Activated B cell treated with CpG ODN at 0.5 μM for 24 hours (primary cell): Measurements from ENCODE around the gene STRBP. TPM values are rescaled to one million over a fixed set of nuclear protein-coding genes. Genes with fewer than 3 reads are reported as not detected.

Experiments
- ATAC-seq: fragments of 200-7000 bp; cut with Tn5 transposase; one replicate; pipeline ENCODE4 v1.10.0; 2021; ENCODE audit warnings: low read depth, mild to moderate bottlenecking, moderate library complexity
- CTCF ChIA-PET: fragments of 350-600 bp; sonication (Branson Sonifier 250); formaldehyde crosslinking; loops from one replicate; lab custom pipeline; 2021; ENCODE audit warnings: antibody characterized with exemption; lab: Charles Lee
- POLR2A ChIA-PET: fragments of 350-600 bp; sonication (Branson Sonifier 250); formaldehyde crosslinking; loops from one replicate; lab custom pipeline; 2021; ENCODE audit warnings: antibody characterized with exemption; lab: Charles Lee
- DNase-seq: peaks from one replicate; pipeline ENCODE4 v3.0.0; 2022
- H3K27ac Mint-ChIP-seq: one replicate; pipeline ENCODE4 v1.8.0; 2020; ENCODE audit warnings: mixed read lengths
- H3K27me3 Mint-ChIP-seq: one replicate; pipeline ENCODE4 v1.8.0; 2021; ENCODE audit warnings: mixed read lengths
- H3K36me3 Mint-ChIP-seq: one replicate; pipeline ENCODE4 v1.8.0; 2021; ENCODE audit warnings: low read depth, mixed read lengths
- H3K4me1 Mint-ChIP-seq: one replicate; pipeline ENCODE4 v1.8.0; 2021; ENCODE audit warnings: mixed read lengths
- H3K4me3 Mint-ChIP-seq: one replicate; pipeline ENCODE4 v1.8.0; 2020; ENCODE audit warnings: mild to moderate bottlenecking, mixed read lengths
- H3K9me3 Mint-ChIP-seq: one replicate; pipeline ENCODE4 v1.8.0; 2020; ENCODE audit warnings: mixed read lengths
- CTCF ChIP-seq: fragments of 200-600 bp; IDR thresholded peaks from one replicate; pipeline ENCODE4 v1.8.0; 2022; ENCODE audit warnings: antibody characterized with exemption, mild to moderate bottlenecking
- intact Hi-C: fragments of 100-400 bp; cut with micrococcal nuclease; formaldehyde crosslinking; loops from one replicate; pipeline ENCODE4 v1.15.1; 2024
- total RNA-seq: library from RNA; stranded (reverse); gene quantifications from 2 replicates; pipeline ENCODE4 v1.2.3, GENCODE V29; 2022

The STRBP gene
- total RNA-seq, 1 donor from 2014 or later = 127 TPM

DNA sequence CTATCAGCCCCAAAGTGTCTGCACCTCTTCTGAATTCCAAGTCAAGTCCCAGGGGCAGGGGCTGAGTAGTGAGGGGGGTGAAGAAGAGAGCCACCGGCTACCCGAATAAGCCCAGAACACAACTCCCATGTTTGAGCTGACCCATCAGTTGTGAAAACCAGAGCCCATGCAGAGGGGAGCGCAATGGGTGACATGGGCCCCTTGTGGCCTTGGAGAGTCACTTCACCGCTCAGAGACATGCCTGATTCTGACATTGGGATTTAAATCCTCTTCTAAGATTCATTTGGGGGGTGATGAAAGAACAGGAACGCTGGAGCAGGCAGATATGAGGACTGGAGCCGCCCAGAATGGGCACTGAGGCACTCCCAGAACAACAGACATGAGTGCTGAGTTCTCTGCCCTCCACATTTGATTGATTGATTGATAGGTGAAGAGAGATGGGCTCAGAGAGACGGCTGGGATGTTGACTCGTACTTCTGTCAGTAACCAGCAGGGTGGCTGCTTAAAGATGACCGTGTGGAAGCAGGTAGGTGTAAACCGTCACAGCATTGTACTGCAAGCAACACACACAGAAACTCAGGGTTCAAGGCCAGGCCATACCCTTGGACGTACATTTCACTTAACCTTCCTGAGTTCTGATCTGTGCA lies 160.6 kb downstream of the STRBP start:
- H3K4me3 Mint-ChIP-seq = no peak overlapping the region
- no peak for TF ChIP-seq CTCF
- peaks cover 88% of the 10 kb centered on the region for H3K36me3 Mint-ChIP-seq
- peak overlapping the region; percentile 65 for H3K27ac Mint-ChIP-seq
- H3K4me1 Mint-ChIP-seq = peaks cover 13% of the 10 kb centered on the region
- intact Hi-C loops = no loop called here
- no peaks in the 10 kb centered on the region for H3K9me3 Mint-ChIP-seq
- ATAC-seq (no peak), DNase-seq (no peak)
- ChIA-PET CTCF (interaction anchor here (1.9 to 6.9 kb wide), 2 partner anchors 25 to 242 kb away, joined by 4 to 62 read pairs; no protein-coding TSS in a partner anchor), POLR2A (interaction anchor here (1.0 kb wide), 1 partner anchor 10 kb away, joined by 3 read pairs; no protein-coding TSS in a partner anchor)
- H3K27me3 Mint-ChIP-seq = no peaks in the 10 kb centered on the region

DNA sequence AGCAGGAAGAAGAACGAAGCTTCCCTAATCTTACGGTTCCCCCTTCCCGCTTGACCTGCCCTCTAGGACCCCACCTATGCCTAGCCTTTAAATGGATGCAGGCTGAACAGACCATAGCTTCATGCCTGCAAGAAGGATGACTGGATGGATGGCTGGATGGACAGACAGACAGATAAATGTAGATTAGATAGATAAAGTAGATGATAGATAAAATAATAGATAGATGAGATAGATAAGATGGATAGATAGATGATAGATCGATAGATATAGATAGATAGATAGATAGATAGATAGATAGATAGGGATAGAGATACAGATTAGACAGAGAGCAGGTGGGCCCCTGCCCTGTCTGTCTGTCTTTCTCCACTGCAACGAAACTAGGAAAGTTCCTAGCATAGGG lies 162.9 kb downstream of the STRBP start:
- POLR2A ChIA-PET = no interaction called here
- intact Hi-C loops = no loop called here
- ATAC-seq (no peak), DNase-seq (no peak)
- CTCF ChIA-PET = interaction anchor here (1.9 to 6.9 kb wide), 2 partner anchors 23 to 244 kb away, joined by 4 to 62 read pairs; no protein-coding TSS in a partner anchor
- no peak for TF ChIP-seq CTCF
- no peak overlapping the region for H3K4me3 Mint-ChIP-seq
- peaks cover 9% of the 10 kb centered on the region for H3K4me1 Mint-ChIP-seq
- H3K27ac Mint-ChIP-seq = peak overlapping the region; percentile 68
- H3K9me3 Mint-ChIP-seq = no peaks in the 10 kb centered on the region
- no peaks in the 10 kb centered on the region for H3K27me3 Mint-ChIP-seq
- H3K36me3 Mint-ChIP-seq = peaks cover 87% of the 10 kb centered on the region

DNA sequence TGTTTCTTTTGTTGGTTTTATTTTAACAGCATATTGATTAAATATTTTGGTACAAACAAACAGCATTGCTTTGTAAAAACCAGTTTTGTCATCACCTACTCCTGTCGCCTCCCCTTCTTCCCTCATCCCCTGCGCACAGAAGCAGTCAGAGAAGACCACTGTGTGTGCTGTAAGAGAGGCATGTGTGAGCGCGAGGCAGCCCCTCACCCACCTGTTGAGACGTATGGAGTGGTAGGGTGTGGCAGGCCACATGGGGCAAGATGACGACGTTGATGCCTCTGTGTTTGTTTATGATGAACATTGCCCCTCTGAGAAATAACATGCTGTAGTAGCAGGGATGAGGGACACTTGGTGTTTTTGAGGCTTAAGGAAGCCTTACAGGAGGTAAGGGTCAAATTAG lies 163.6 kb downstream of the STRBP start:
- ATAC-seq (no peak), DNase-seq (no peak)
- POLR2A ChIA-PET = interaction anchor here (0.8 kb wide), 1 partner anchor 9 kb away, joined by 4 read pairs; no protein-coding TSS in a partner anchor
- TF ChIP-seq CTCF = no peak
- peaks cover 87% of the 10 kb centered on the region for H3K36me3 Mint-ChIP-seq
- H3K4me3 Mint-ChIP-seq = no peak overlapping the region
- H3K9me3 Mint-ChIP-seq = no peaks in the 10 kb centered on the region
- no peaks in the 10 kb centered on the region for H3K27me3 Mint-ChIP-seq
- peak overlapping the region; percentile 68 for H3K27ac Mint-ChIP-seq
- CTCF ChIA-PET = interaction anchor here (6.9 kb wide), 1 partner anchor 245 kb away, joined by 62 read pairs; no protein-coding TSS in a partner anchor
- H3K4me1 Mint-ChIP-seq = peaks cover 9% of the 10 kb centered on the region
- intact Hi-C loops = no loop called here

- Mint-ChIP-seq H3K27ac (peak overlapping the region; percentile 71), H3K36me3 (peaks cover 86% of the 10 kb centered on the region), H3K27me3 (no peaks in the 10 kb centered on the region), H3K4me1 (peaks cover 12% of the 10 kb centered on the region), H3K9me3 (no peaks in the 10 kb centered on the region), H3K4me3 (no peak overlapping the region)
- CTCF ChIA-PET = interaction anchor here (1.0 to 6.9 kb wide), 10 partner anchors 8 to 247 kb away, joined by 3 to 62 read pairs (median 5); no protein-coding TSS in a partner anchor
- POLR2A ChIA-PET = interaction anchor here (0.6 to 1.9 kb wide), 2 partner anchors 17 to 237 kb away, joined by 6 to 9 read pairs; no protein-coding TSS in a partner anchor
- peak; percentile 34 for ATAC-seq
- no peak for TF ChIP-seq CTCF
- no peak for DNase-seq
- intact Hi-C loops = loop anchor here (1.0 to 2.0 kb wide), 2 partner anchors 122 to 248 kb away; no protein-coding TSS in a partner anchor
These were observed 165.8 kb downstream of the STRBP start for GRCh38 chr9:123102375-123103113.
